IgD-negative memory B cell (primary cell): Measurements from ENCODE around the gene FAM32A. TPM values are rescaled to one million over a fixed set of nuclear protein-coding genes. Genes with fewer than 3 reads are reported as not detected.
A peak's percentile ranks its signal among the peaks of the same experiment; 100 is the strongest.

ENCODE experiments used
- H3K27ac Mint-ChIP-seq, 3 donors: one replicate each; pipeline ENCODE4 v1.8.0; 2020 to 2022; ENCODE audit warnings: mild to moderate bottlenecking in 3 of 3, mixed read lengths in 3 of 3, moderate library complexity in 1 of 3
- H3K27me3 Mint-ChIP-seq: one replicate; pipeline ENCODE4 v1.8.0; 2021; ENCODE audit warnings: mixed read lengths
- H3K36me3 Mint-ChIP-seq: one replicate; pipeline ENCODE4 v1.8.0; 2020; ENCODE audit warnings: mild to moderate bottlenecking, mixed read lengths
- H3K4me1 Mint-ChIP-seq, 3 donors: one replicate each; pipeline ENCODE4 v1.8.0; 2020 to 2022; ENCODE audit warnings: mixed read lengths in 3 of 3, mild to moderate bottlenecking in 1 of 3
- H3K4me3 Mint-ChIP-seq, 4 donors: one replicate each; pipeline ENCODE4 v1.8.0; 2020 to 2022; ENCODE audit warnings: mild to moderate bottlenecking in 4 of 4, mixed read lengths in 4 of 4, moderate library complexity in 3 of 4
- H3K9me3 Mint-ChIP-seq, 3 donors: one replicate each; pipeline ENCODE4 v1.8.0; 2020 to 2021; ENCODE audit warnings: mixed read lengths in 3 of 3, mild to moderate bottlenecking in 1 of 3
- polyA plus RNA-seq: library from polyadenylated mRNA; unstranded; fragments of 300-500 nt; fragmentation: Illumina TruSeq; gene quantifications from one replicate; pipeline ENCODE4 v1.2.3, GENCODE V29; 2021

Gene FAM32A
- 123 TPM for polyA plus RNA-seq

GRCh38 chr19:16185123-16185767 lies at the start of gene FAM32A:
FAM32A (plus strand) TSS chr19:16185410; CDS start chr19:16185443, 33 bp downstream.
- Mint-ChIP-seq H3K4me1 (peaks cover 19 to 25% (median 23%) of the 10 kb centered on the region in 3 donors), H3K27ac (peak within 1 kb of the TSS; percentile 71 to 96 (median 82)), H3K36me3 (no peaks in the 10 kb centered on the region), H3K27me3 (no peaks in the 10 kb centered on the region), H3K9me3 (no peaks in the 10 kb centered on the region), H3K4me3 (peak within 1 kb of the TSS; percentile 96 to 100 (median 98))

GRCh38 chr19:16135430-16136127 lies 49.6 kb upstream of the FAM32A start:
- Mint-ChIP-seq H3K9me3 (peaks cover 0 to 6% (median 5%) of the 10 kb centered on the region in 3 donors), H3K27ac (peak overlapping the region in 1 of 3 donors; percentile 91), H3K4me3 (peak overlapping the region in 1 of 4 donors; percentile 58), H3K4me1 (peaks cover 23 to 38% (median 34%) of the 10 kb centered on the region in 3 donors), H3K36me3 (peaks cover 16% of the 10 kb centered on the region), H3K27me3 (no peaks in the 10 kb centered on the region)

- Mint-ChIP-seq H3K9me3 (peaks cover 0 to 6% (median 2%) of the 10 kb centered on the region in 3 donors), H3K4me1 (peaks cover 29 to 45% (median 42%) of the 10 kb centered on the region in 3 donors), H3K4me3 (peak overlapping the region in 1 of 4 donors; percentile 18), H3K36me3 (peaks cover 12% of the 10 kb centered on the region), H3K27me3 (no peaks in the 10 kb centered on the region), H3K27ac (peak overlapping the region; percentile 41 to 89 (median 59))
Measured at GRCh38 chr19:16136185-16136999, 48.8 kb upstream of the FAM32A start.

- H3K4me1 Mint-ChIP-seq, result peaks cover 40 to 47% (median 46%) of the 10 kb centered on the region in 3 donors
- peak overlapping the region in 3 of 4 donors; percentile 58 to 85 (median 74) for H3K4me3 Mint-ChIP-seq
- H3K9me3 Mint-ChIP-seq, result peaks cover 0 to 6% (median 4%) of the 10 kb centered on the region in 3 donors
- no peaks in the 10 kb centered on the region for H3K27me3 Mint-ChIP-seq
- H3K27ac Mint-ChIP-seq, result peak overlapping the region; percentile 78 to 91 (median 89)
- peaks cover 4% of the 10 kb centered on the region for H3K36me3 Mint-ChIP-seq
Measured at GRCh38 chr19:16139752-16140151, 45.5 kb upstream of the FAM32A start.

GRCh38 chr19:16141043-16141442 lies 44.2 kb upstream of the FAM32A start:
- Mint-ChIP-seq H3K27ac (peak overlapping the region; percentile 97 to 100 (median 99)), H3K4me3 (peak overlapping the region in 3 of 4 donors; percentile 2 to 78 (median 78))

GRCh38 chr19:16142032-16142580 lies 43.1 kb upstream of the FAM32A start:
- Mint-ChIP-seq H3K36me3 (peaks cover 3% of the 10 kb centered on the region), H3K9me3 (peaks cover 0 to 4% (median 0%) of the 10 kb centered on the region in 3 donors), H3K27ac (peak overlapping the region; percentile 97 to 100 (median 99)), H3K4me3 (peak overlapping the region in 3 of 4 donors; percentile 67 to 95 (median 76)), H3K27me3 (no peaks in the 10 kb centered on the region), H3K4me1 (peaks cover 27 to 48% (median 47%) of the 10 kb centered on the region in 3 donors)

More at GRCh38 chr19:16141043-16141442, 44.2 kb upstream of the FAM32A start:
- H3K36me3 Mint-ChIP-seq, result peaks cover 5% of the 10 kb centered on the region
- H3K9me3 Mint-ChIP-seq, result peaks cover 0 to 6% (median 4%) of the 10 kb centered on the region in 3 donors
- H3K27me3 Mint-ChIP-seq, result no peaks in the 10 kb centered on the region
- peaks cover 34 to 49% (median 48%) of the 10 kb centered on the region in 3 donors for H3K4me1 Mint-ChIP-seq

GRCh38 chr19:16143399-16144215 lies 41.6 kb upstream of the FAM32A start, which contains the start of gene HSH2D:
HSH2D (plus strand) TSS chr19:16143685; CDS start chr19:16148751, 5,066 bp downstream.
- Mint-ChIP-seq H3K27ac (peak within 1 kb of the TSS; percentile 97 to 100 (median 99)), H3K4me1 (peaks cover 27 to 44% (median 44%) of the 10 kb centered on the region in 3 donors), H3K36me3 (peaks cover 3% of the 10 kb centered on the region), H3K9me3 (peaks cover 0 to 4% (median 0%) of the 10 kb centered on the region in 3 donors), H3K4me3 (peak within 1 kb of the TSS; percentile 93 to 99 (median 96)), H3K27me3 (no peaks in the 10 kb centered on the region)

GRCh38 chr19:16144216-16144581 lies 41.0 kb upstream of the FAM32A start:
- Mint-ChIP-seq H3K36me3 (peaks cover 7% of the 10 kb centered on the region), H3K27ac (peak overlapping the region; percentile 97 to 100 (median 99)), H3K4me1 (peaks cover 30 to 49% (median 47%) of the 10 kb centered on the region in 3 donors), H3K9me3 (peaks cover 0 to 2% (median 0%) of the 10 kb centered on the region in 3 donors), H3K27me3 (no peaks in the 10 kb centered on the region), H3K4me3 (peak overlapping the region; percentile 93 to 99 (median 96))

- Mint-ChIP-seq H3K4me3 (peak overlapping the region; percentile 93 to 99 (median 96)), H3K36me3 (peaks cover 10% of the 10 kb centered on the region), H3K4me1 (peaks cover 28 to 40% (median 40%) of the 10 kb centered on the region in 3 donors), H3K9me3 (peaks cover 0 to 2% (median 0%) of the 10 kb centered on the region in 3 donors), H3K27me3 (no peaks in the 10 kb centered on the region), H3K27ac (peak overlapping the region; percentile 68 to 97 (median 83))
Measured at GRCh38 chr19:16146112-16146511, 39.1 kb upstream of the FAM32A start.

- Mint-ChIP-seq H3K27ac (peak overlapping the region; percentile 64 to 93 (median 86)), H3K4me3 (peak overlapping the region; percentile 54 to 83 (median 74)), H3K9me3 (no peaks in the 10 kb centered on the region), H3K4me1 (peaks cover 17 to 27% (median 26%) of the 10 kb centered on the region in 3 donors), H3K27me3 (no peaks in the 10 kb centered on the region), H3K36me3 (peaks cover 10% of the 10 kb centered on the region)
Measured at GRCh38 chr19:16148443-16149229, 36.6 kb upstream of the FAM32A start.

GRCh38 chr19:16153582-16154336 lies 31.5 kb upstream of the FAM32A start:
- Mint-ChIP-seq H3K4me3 (peak overlapping the region in 2 of 4 donors; percentile 23 to 63), H3K27me3 (no peaks in the 10 kb centered on the region), H3K9me3 (no peaks in the 10 kb centered on the region), H3K27ac (peak overlapping the region; percentile 10 to 93 (median 67)), H3K36me3 (peaks cover 26% of the 10 kb centered on the region), H3K4me1 (peaks cover 33 to 35% (median 34%) of the 10 kb centered on the region in 3 donors)

GRCh38 chr19:16154557-16154956 lies 30.7 kb upstream of the FAM32A start:
- Mint-ChIP-seq H3K4me3 (peak overlapping the region in 3 of 4 donors; percentile 14 to 86 (median 19)), H3K9me3 (no peaks in the 10 kb centered on the region), H3K4me1 (peaks cover 26 to 28% (median 27%) of the 10 kb centered on the region in 3 donors), H3K27me3 (no peaks in the 10 kb centered on the region), H3K36me3 (peaks cover 23% of the 10 kb centered on the region), H3K27ac (peak overlapping the region in 1 of 3 donors; percentile 93)
